ACHN (cell line): ENCODE measurements around the gene FSD1.
A peak's percentile ranks its signal among the peaks of the same experiment; 100 is the strongest.
"Not testable (repeated sequence)": the region's sequence is repeated elsewhere in the genome, so short reads cannot be mapped to it uniquely, and the experiment has no call there.

Experiments
- DNase-seq: peaks from one replicate; pipeline ENCODE4 v3.0.0-alpha.2; 2015
- in situ Hi-C: cut with HindIII; loops from 2 replicates; pipeline ENCODE4 v1.10.0; 2017; ENCODE audit warnings: low sequenced_read_pairs, low pct_ligation_motif_present, low pct_unique_long_range_greater_than_20kb

Gene FSD1

GRCh38 chr19:4304538-4305256 is at the start of gene FSD1:
Gene FSD1, plus strand, starts transcription at chr19:4304598. Its CDS starts 149 bp downstream, at chr19:4304747.
- peak; percentile 53 for DNase-seq
- in situ Hi-C loops, result no loop called here

GRCh38 chr19:4256563-4256962 is 47.8 kb upstream of the FSD1 start:
- in situ Hi-C loops, result no loop called here

GRCh38 chr19:4257025-4257424 is 47.4 kb upstream of the FSD1 start:
- in situ Hi-C loops, result no loop called here
- DNase-seq, result no peak

More at GRCh38 chr19:4256563-4256962, 47.8 kb upstream of the FSD1 start:
- DNase-seq, result no peak

- in situ Hi-C loops, result no loop called here
- DNase-seq, result no peak
Measured at GRCh38 chr19:4258181-4258580, 46.2 kb upstream of the FSD1 start.

- in situ Hi-C loops, result no loop called here
- no peak for DNase-seq
Measured at GRCh38 chr19:4260613-4261191, 43.7 kb upstream of the FSD1 start.

GRCh38 chr19:4264812-4265211 is 39.6 kb upstream of the FSD1 start:
- DNase-seq, result no peak
- in situ Hi-C loops, result no loop called here

- in situ Hi-C loops, result no loop called here
- DNase-seq, result no peak
Measured at GRCh38 chr19:4266253-4267000, 38.0 kb upstream of the FSD1 start.

GRCh38 chr19:4267101-4267900 is 37.1 kb upstream of the FSD1 start:
- DNase-seq, result peak; percentile 70
- in situ Hi-C loops, result no loop called here

GRCh38 chr19:4267901-4268815 is 36.2 kb upstream of the FSD1 start:
- DNase-seq, result no peak
- in situ Hi-C loops, result no loop called here

GRCh38 chr19:4268816-4269430 is 35.5 kb upstream of the FSD1 start:
- in situ Hi-C loops, result no loop called here
- DNase-seq, result no peak

GRCh38 chr19:4272894-4273293 is 31.5 kb upstream of the FSD1 start:
- no peak for DNase-seq
- in situ Hi-C loops, result no loop called here

GRCh38 chr19:4274321-4274686 is 30.1 kb upstream of the FSD1 start:
- in situ Hi-C loops, DNase-seq: not testable (repeated sequence)

- in situ Hi-C loops, result no loop called here
Measured at GRCh38 chr19:4277191-4277696, 27.2 kb upstream of the FSD1 start.

GRCh38 chr19:4278010-4278409 is 26.4 kb upstream of the FSD1 start:
- in situ Hi-C loops, result no loop called here
- DNase-seq, result no peak

More at GRCh38 chr19:4277191-4277696, 27.2 kb upstream of the FSD1 start:
- no peak for DNase-seq

- DNase-seq, result no peak
- in situ Hi-C loops, result no loop called here
Measured at GRCh38 chr19:4278419-4279266, 25.8 kb upstream of the FSD1 start, which contains the start of gene SHD. Gene SHD, plus strand, starts transcription at chr19:4279266. Its CDS starts 798 bp downstream, at chr19:4280064.

GRCh38 chr19:4279267-4279529 is 25.2 kb upstream of the FSD1 start:
- no peak for DNase-seq
- in situ Hi-C loops, result no loop called here
